OCI-LY7 (cell line): Measurements from ENCODE around the gene BCKDHB. TPM values are rescaled to one million over a fixed set of nuclear protein-coding genes. Genes with fewer than 3 reads are reported as not detected.

Experiments
- BruUV-seq: library from RNA; stranded (reverse); fragments of 400-500 nt; replicated peaks from 2 replicates; lab custom pipeline; 2021; lab: Mats Ljungman, UMichigan
- CTCF ChIA-PET: fragments of 300-600 bp; sonication (Branson Sonifier 250); formaldehyde crosslinking; loops from one replicate; lab custom pipeline; 2022; ENCODE audit warnings: antibody characterized with exemption; ENCODE audit not compliant: unreplicated experiment; lab: Charles Lee
- POLR2A ChIA-PET: fragments of 300-600 bp; sonication (Branson Sonifier 250); formaldehyde crosslinking; loops from one replicate; lab custom pipeline; 2022; ENCODE audit warnings: antibody characterized with exemption; lab: Charles Lee
- DNase-seq: peaks from one replicate; pipeline ENCODE4 v3.0.0-alpha.2; 2015; ENCODE audit warnings: low spot score
- H2AFZ ChIP-seq: fragments of 200-600 bp; sonication (generic), shearing (Covaris generic); 2 replicates; pipeline ENCODE4 v1.6.1; 2014; ENCODE audit warnings: mild to moderate bottlenecking, antibody characterized with exemption, low read length, moderate library complexity
- H3K27ac ChIP-seq: fragments of 200-600 bp; sonication (generic); 2 replicates; pipeline ENCODE4 v1.5.1; 2014; ENCODE audit warnings: mixed run types, low read depth, mild to moderate bottlenecking, moderate library complexity, low read length, inconsistent platforms; ENCODE audit not compliant: poor library complexity, severe bottlenecking
- H3K36me3 ChIP-seq: fragments of 200-600 bp; sonication (generic); 2 replicates; pipeline ENCODE4 v1.6.1; 2014; ENCODE audit warnings: mild to moderate bottlenecking, antibody characterized with exemption, low read length, moderate library complexity, mixed read lengths; ENCODE audit not compliant: insufficient read depth
- H3K4me1 ChIP-seq: fragments of 200-600 bp; sonication (generic); 2 replicates; pipeline ENCODE4 v1.5.1; 2014; ENCODE audit warnings: mild to moderate bottlenecking, low read length; ENCODE audit not compliant: insufficient read depth, poor library complexity, severe bottlenecking
- H3K4me2 ChIP-seq: fragments of 200-600 bp; sonication (generic); 2 replicates; pipeline ENCODE4 v1.6.1; 2014; ENCODE audit warnings: mild to moderate bottlenecking, low read length
- H3K4me3 ChIP-seq: fragments of 200-600 bp; sonication (generic); 2 replicates; pipeline ENCODE4 v1.5.1; 2014; ENCODE audit warnings: mild to moderate bottlenecking, low read depth, low read length; ENCODE audit not compliant: poor library complexity, severe bottlenecking
- H3K79me2 ChIP-seq: fragments of 200-600 bp; sonication (generic); 2 replicates; pipeline ENCODE4 v1.6.1; 2016; ENCODE audit warnings: low read depth, mild to moderate bottlenecking, low read length, moderate library complexity, mixed read lengths; ENCODE audit not compliant: insufficient read depth
- H3K9me2 ChIP-seq: fragments of 200-600 bp; sonication (generic); 2 replicates; pipeline ENCODE4 v1.6.1; 2016; ENCODE audit warnings: mild to moderate bottlenecking, low read length, mixed read lengths; ENCODE audit not compliant: insufficient read depth
- H3K9me3 ChIP-seq: fragments of 200-600 bp; sonication (generic); 2 replicates; pipeline ENCODE4 v1.6.1; 2014; ENCODE audit warnings: mild to moderate bottlenecking, mixed run types, low read length, mixed read lengths
- H4K20me1 ChIP-seq: fragments of 200-600 bp; sonication (generic); 2 replicates; pipeline ENCODE4 v1.6.1; 2014; ENCODE audit warnings: mild to moderate bottlenecking, antibody characterized with exemption, low read length, moderate library complexity, mixed read lengths; ENCODE audit not compliant: insufficient read depth
- CTCF ChIP-seq: fragments of 200-600 bp; sonication (generic); conservative IDR thresholded peaks from 2 replicates; pipeline ENCODE4 v1.5.1; 2014; ENCODE audit warnings: mild to moderate bottlenecking, antibody characterized with exemption, low read length, moderate library complexity, mixed read lengths
- EZH2phosphoT487 ChIP-seq: fragments of 200-600 bp; sonication (generic); IDR thresholded peaks from 2 replicates; pipeline ENCODE4 v1.6.1; 2018; ENCODE audit warnings: low read depth, borderline replicate concordance, mild to moderate bottlenecking, mixed run types, antibody characterized with exemption, low read length, moderate library complexity, mixed read lengths
- intact Hi-C: fragments of 100-400 bp; cut with micrococcal nuclease; formaldehyde crosslinking; loops from one replicate; pipeline ENCODE4 v1.10.0; 2022; ENCODE audit not compliant: unreplicated experiment
- total RNA-seq, 2 experiments: library from RNA; depleted of rRNA in 1 of 2; stranded (reverse); fragments of >200 nt in 1 of 2; shearing (Covaris generic) in 1 of 2; gene quantifications; 2 replicates each; pipeline ENCODE4 v1.2.3, GENCODE V29; 2014 to 2022

BCKDHB gene
- total RNA-seq, 2 experiments from 2014 or later, result 25.7 to 30.3 TPM

- Histone ChIP-seq H4K20me1 (no peaks in the 10 kb centered on the region), H3K4me1 (no peaks in the 10 kb centered on the region), H3K9me2 (no peaks in the 10 kb centered on the region), H3K79me2 (no peaks in the 10 kb centered on the region), H3K4me2 (no peak overlapping the region), H3K9me3 (no peaks in the 10 kb centered on the region), H3K4me3 (no peak overlapping the region), H3K36me3 (no peaks in the 10 kb centered on the region), H2AFZ (no peak overlapping the region), H3K27ac (no peak overlapping the region)
- no peak for DNase-seq
- intact Hi-C loops, result no loop called here
- no TSS peak for BruUV-seq
- TF ChIP-seq CTCF, result no peak
- TF ChIP-seq EZH2phosphoT487, result no peak
- ChIA-PET CTCF (no interaction called here), POLR2A (no interaction called here)
These were observed 152.6 kb downstream of the BCKDHB start for GRCh38 chr6:80259118-80259517.

GRCh38 chr6:80263585-80263984, 157.1 kb downstream of the BCKDHB start:
- no peaks in the 10 kb centered on the region for H3K4me1 ChIP-seq
- POLR2A ChIA-PET, result no interaction called here
- H2AFZ ChIP-seq, result no peak overlapping the region
- BruUV-seq, result no TSS peak
- H3K4me3 ChIP-seq, result no peak overlapping the region
- H3K4me2 ChIP-seq, result no peak overlapping the region
- H3K79me2 ChIP-seq, result no peaks in the 10 kb centered on the region
- no peak overlapping the region for H3K27ac ChIP-seq
- no peaks in the 10 kb centered on the region for H4K20me1 ChIP-seq
- intact Hi-C loops, result no loop called here
- no peaks in the 10 kb centered on the region for H3K9me2 ChIP-seq
- TF ChIP-seq CTCF (no peak), EZH2phosphoT487 (no peak)
- no peaks in the 10 kb centered on the region for H3K36me3 ChIP-seq
- DNase-seq, result no peak
- CTCF ChIA-PET, result no interaction called here
- H3K9me3 ChIP-seq, result no peaks in the 10 kb centered on the region

GRCh38 chr6:80268865-80269730, 162.6 kb downstream of the BCKDHB start:
- no peaks in the 10 kb centered on the region for H3K36me3 ChIP-seq
- no peak overlapping the region for H2AFZ ChIP-seq
- no peak overlapping the region for H3K4me2 ChIP-seq
- no peaks in the 10 kb centered on the region for H3K9me3 ChIP-seq
- DNase-seq, result no peak
- intact Hi-C loops, result no loop called here
- CTCF ChIA-PET, result no interaction called here
- H3K9me2 ChIP-seq, result no peaks in the 10 kb centered on the region
- no peaks in the 10 kb centered on the region for H4K20me1 ChIP-seq
- no TSS peak for BruUV-seq
- H3K27ac ChIP-seq, result no peak overlapping the region
- no peaks in the 10 kb centered on the region for H3K4me1 ChIP-seq
- no peak overlapping the region for H3K4me3 ChIP-seq
- no peaks in the 10 kb centered on the region for H3K79me2 ChIP-seq
- TF ChIP-seq CTCF (no peak), EZH2phosphoT487 (no peak)
- POLR2A ChIA-PET, result interaction anchor here (1.0 to 1.2 kb wide), 2 partner anchors 14 to 26 kb away, joined by 3 read pairs; no protein-coding TSS in a partner anchor
